ENCODE measurements around the gene PEX6.

DNA sequence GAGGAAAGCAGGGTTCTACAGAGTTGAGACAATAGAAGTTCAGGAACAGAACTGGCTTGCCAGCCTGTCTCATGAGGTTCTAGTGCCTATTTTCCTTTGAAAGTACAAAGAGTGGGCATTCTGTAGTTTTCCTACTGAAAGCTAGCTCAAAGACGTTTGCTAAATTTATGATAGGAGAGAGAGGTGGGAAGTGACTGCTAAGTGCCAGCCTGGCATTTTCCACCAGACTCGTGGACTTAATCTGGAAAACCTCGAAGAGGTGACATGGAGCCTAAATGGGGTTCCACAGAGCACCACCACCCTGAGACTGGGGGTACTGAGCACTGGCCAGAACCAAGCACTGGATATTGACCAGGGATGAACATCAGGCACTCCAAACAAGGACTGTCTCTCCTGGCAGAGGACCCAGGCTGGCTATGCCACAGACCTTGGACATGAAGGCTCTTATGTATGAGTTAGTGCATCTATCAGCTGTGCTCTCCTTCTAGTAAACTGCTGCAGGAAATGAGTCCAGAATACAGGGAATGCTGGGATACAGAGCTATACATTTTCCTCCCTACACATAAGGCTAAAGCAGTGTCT lies 7.1 kb downstream of the PEX6 start:
- TF ChIP-seq, protein P1, sequence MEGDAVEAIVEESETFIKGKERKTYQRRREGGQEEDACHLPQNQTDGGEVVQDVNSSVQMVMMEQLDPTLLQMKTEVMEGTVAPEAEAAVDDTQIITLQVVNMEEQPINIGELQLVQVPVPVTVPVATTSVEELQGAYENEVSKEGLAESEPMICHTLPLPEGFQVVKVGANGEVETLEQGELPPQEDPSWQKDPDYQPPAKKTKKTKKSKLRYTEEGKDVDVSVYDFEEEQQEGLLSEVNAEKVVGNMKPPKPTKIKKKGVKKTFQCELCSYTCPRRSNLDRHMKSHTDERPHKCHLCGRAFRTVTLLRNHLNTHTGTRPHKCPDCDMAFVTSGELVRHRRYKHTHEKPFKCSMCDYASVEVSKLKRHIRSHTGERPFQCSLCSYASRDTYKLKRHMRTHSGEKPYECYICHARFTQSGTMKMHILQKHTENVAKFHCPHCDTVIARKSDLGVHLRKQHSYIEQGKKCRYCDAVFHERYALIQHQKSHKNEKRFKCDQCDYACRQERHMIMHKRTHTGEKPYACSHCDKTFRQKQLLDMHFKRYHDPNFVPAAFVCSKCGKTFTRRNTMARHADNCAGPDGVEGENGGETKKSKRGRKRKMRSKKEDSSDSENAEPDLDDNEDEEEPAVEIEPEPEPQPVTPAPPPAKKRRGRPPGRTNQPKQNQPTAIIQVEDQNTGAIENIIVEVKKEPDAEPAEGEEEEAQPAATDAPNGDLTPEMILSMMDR (IDR thresholded peaks at IDR 0.05), result no peak
- TF ChIP-seq POLR2A (IDR thresholded peaks at IDR 0.05) (no peak), POLR2AphosphoS5 (IDR thresholded peaks at IDR 0.05; ENCODE audit: insufficient read depth in 1 of 2, low read depth in 1 of 2) (no peak)
